Tibial nerve (tissue), 4 donors: Measurements from ENCODE around the gene RFX5.

Experiments
- CTCF ChIP-seq, 5 experiments: fragments of 200-600 bp in 3 of 5; fragments of 450-650 bp in 2 of 5; sonication (generic) in 3 of 5; IDR thresholded peaks; one replicate each; pipeline ENCODE4 v1.5.1; 2016 to 2019; ENCODE audit warnings: antibody characterized with exemption in 5 of 5, mild to moderate bottlenecking in 3 of 5, moderate library complexity in 2 of 5
- EP300 ChIP-seq, 2 donors: sonication (generic); formaldehyde crosslinking; IDR thresholded peaks; one replicate each; pipeline ENCODE4 v1.6.1; 2017; ENCODE audit warnings: antibody characterized with exemption in 2 of 2, mild to moderate bottlenecking in 1 of 2

DNA sequence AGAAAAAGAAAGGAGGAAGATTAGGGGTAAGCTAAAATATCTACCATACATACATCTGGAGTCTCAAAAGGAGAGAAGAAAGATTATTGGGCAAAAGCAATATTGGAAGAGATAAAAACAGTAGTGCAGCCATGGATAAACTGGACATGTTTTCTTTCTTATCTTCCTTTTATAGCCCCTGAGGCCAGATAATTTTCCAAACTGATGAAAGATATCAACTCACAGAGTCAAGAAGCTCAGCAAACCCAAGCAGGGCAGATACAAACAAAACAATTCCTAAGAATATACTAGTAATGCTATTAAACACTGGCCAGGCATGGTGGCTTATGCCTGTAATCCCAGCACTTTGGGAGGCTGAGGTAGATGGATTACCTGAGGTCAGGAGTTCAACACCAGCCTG is 46.5 kb upstream of the RFX5 start:
- TF ChIP-seq CTCF (IDR thresholded peaks at IDR 0.05) (no peak), EP300 (IDR thresholded peaks at IDR 0.05) (no peak)
